HG03520 (cell line): ENCODE data around the gene CAPZA2.
A peak's percentile ranks its signal among the peaks of the same experiment; 100 is the strongest.
"Not testable (repeated sequence)": the region's sequence is repeated elsewhere in the genome, so short reads cannot be mapped to it uniquely, and the experiment has no call there.

ENCODE experiments used
- ATAC-seq: cut with Tn5 transposase; IDR thresholded peaks from one replicate; pipeline ENCODE4 v1.9.1; 2021; ENCODE audit warnings: mild to moderate bottlenecking, moderate library complexity; ENCODE audit not compliant: unreplicated experiment

The CAPZA2 gene

GRCh38 chr7:116912269-116912909 lies 50.0 kb downstream of the CAPZA2 start:
- no peak for ATAC-seq

GRCh38 chr7:116918704-116919103 lies 56.3 kb downstream of the CAPZA2 start:
- no peak for ATAC-seq

GRCh38 chr7:116920359-116920758 lies 58.0 kb downstream of the CAPZA2 start:
- no peak for ATAC-seq

- no peak for ATAC-seq
These were observed 60.2 kb downstream of the CAPZA2 start for GRCh38 chr7:116922545-116922944.

- no peak for ATAC-seq
These were observed 62.4 kb downstream of the CAPZA2 start for GRCh38 chr7:116924741-116925140.

- ATAC-seq: no peak
These were observed 66.6 kb downstream of the CAPZA2 start for GRCh38 chr7:116929021-116929420.

GRCh38 chr7:116929914-116930913 lies 67.8 kb downstream of the CAPZA2 start:
- peak; percentile 87 for ATAC-seq

- ATAC-seq: no peak
These were observed 70.2 kb downstream of the CAPZA2 start for GRCh38 chr7:116932566-116932965.

- no peak for ATAC-seq
These were observed 71.1 kb downstream of the CAPZA2 start for GRCh38 chr7:116933465-116933864.

- no peak for ATAC-seq
These were observed 72.2 kb downstream of the CAPZA2 start for GRCh38 chr7:116934580-116934979.

- ATAC-seq: not testable (repeated sequence)
These were observed 74.5 kb downstream of the CAPZA2 start for GRCh38 chr7:116936844-116937243.

- no peak for ATAC-seq
These were observed 76.3 kb downstream of the CAPZA2 start for GRCh38 chr7:116938678-116939077.

GRCh38 chr7:116940689-116941370 lies 78.4 kb downstream of the CAPZA2 start:
- no peak for ATAC-seq

GRCh38 chr7:116942504-116942903 lies 80.1 kb downstream of the CAPZA2 start:
- ATAC-seq: no peak

- ATAC-seq: no peak
These were observed 86.5 kb downstream of the CAPZA2 start for GRCh38 chr7:116948934-116949333.

GRCh38 chr7:116949941-116950801 lies 87.8 kb downstream of the CAPZA2 start:
- no peak for ATAC-seq

- ATAC-seq: no peak
These were observed 88.5 kb downstream of the CAPZA2 start for GRCh38 chr7:116950889-116951351.

- ATAC-seq: no peak
These were observed 89.2 kb downstream of the CAPZA2 start for GRCh38 chr7:116951366-116952292.

- peak; percentile 16 for ATAC-seq
These were observed 90.4 kb downstream of the CAPZA2 start for GRCh38 chr7:116952635-116953371.
